Hepatocyte (in vitro differentiated cells): ENCODE data around the gene ABTB1. TPM values are rescaled to one million over a fixed set of nuclear protein-coding genes. Genes with fewer than 3 reads are reported as not detected.
A peak's percentile ranks its signal among the peaks of the same experiment; 100 is the strongest.

Experiments
- DNase-seq: peaks from one replicate; pipeline ENCODE4 v3.0.0-alpha.2; 2016; ENCODE audit warnings: low spot score
- H2AFZ ChIP-seq: fragments of 200-600 bp; sonication (generic); 2 replicates; pipeline ENCODE4 v1.6.0; 2016; ENCODE audit warnings: antibody characterized with exemption, mild to moderate bottlenecking
- H3K27ac ChIP-seq: fragments of 200-600 bp; sonication (generic); 2 replicates; pipeline ENCODE4 v1.5.1; 2016; ENCODE audit warnings: mild to moderate bottlenecking
- H3K27me3 ChIP-seq: fragments of 200-600 bp; sonication (generic); 2 replicates; pipeline ENCODE4 v1.6.1; 2016
- H3K36me3 ChIP-seq: fragments of 200-600 bp; sonication (generic); replicated peaks from 2 replicates; pipeline ENCODE4 v1.5.1; 2016; ENCODE audit warnings: low read depth; ENCODE audit not compliant: insufficient read depth
- H3K4me1 ChIP-seq: fragments of 200-600 bp; sonication (generic); 2 replicates; pipeline ENCODE4 v1.5.1; 2016; ENCODE audit warnings: mild to moderate bottlenecking, moderate library complexity; ENCODE audit not compliant: insufficient read depth
- H3K4me2 ChIP-seq: fragments of 200-600 bp; sonication (generic); 2 replicates; pipeline ENCODE4 v1.6.0; 2016
- H3K4me3 ChIP-seq: fragments of 200-600 bp; sonication (generic); 2 replicates; pipeline ENCODE4 v1.5.1; 2016; ENCODE audit warnings: mild to moderate bottlenecking
- H3K79me2 ChIP-seq: fragments of 200-600 bp; sonication (generic); 2 replicates; pipeline ENCODE4 v1.6.0; 2017; ENCODE audit warnings: mild to moderate bottlenecking
- H3K9me2 ChIP-seq: fragments of 200-600 bp; sonication (generic); replicated peaks from 2 replicates; pipeline ENCODE4 v1.6.0; 2017; ENCODE audit warnings: mild to moderate bottlenecking; ENCODE audit not compliant: insufficient read depth
- H3K9me3 ChIP-seq: fragments of 200-600 bp; sonication (generic); 2 replicates; pipeline ENCODE4 v1.5.1; 2016; ENCODE audit warnings: low read depth, mild to moderate bottlenecking
- H4K20me1 ChIP-seq: fragments of 200-600 bp; sonication (generic); 2 replicates; pipeline ENCODE4 v1.6.0; 2016; ENCODE audit warnings: mild to moderate bottlenecking; ENCODE audit not compliant: insufficient read depth, poor library complexity, severe bottlenecking
- EZH2 ChIP-seq: fragments of 200-600 bp; sonication (generic); IDR thresholded peaks from 2 replicates; pipeline ENCODE4 v1.6.1; 2016; ENCODE audit warnings: antibody characterized with exemption, mild to moderate bottlenecking, borderline replicate concordance
- EZH2phosphoT487 ChIP-seq: fragments of 200-600 bp; sonication (generic); IDR thresholded peaks from one replicate; pipeline ENCODE4 v1.6.1; 2018; ENCODE audit warnings: antibody characterized with exemption, mild to moderate bottlenecking, low read depth, moderate library complexity; ENCODE audit not compliant: unreplicated experiment, severe bottlenecking
- WGBS: methylation state at CpG from one replicate; pipeline ENCODE4 v1.1.6; 2016; ENCODE audit warnings: low lambda C conversion rate; ENCODE audit errors: missing lambda C conversion rate; 5-methylcytosine and 5-hydroxymethylcytosine counted together
- polyA plus RNA-seq: library from polyadenylated mRNA; unstranded; fragments of >200 nt; fragmentation: Nextera tagmentation; extraction: Ambion mirVana; gene quantifications from 2 replicates; pipeline ENCODE4 v1.2.1, GENCODE V29; 2016
- total RNA-seq: library from RNA; depleted of rRNA; stranded (reverse); fragments of >200 nt; gene quantifications from 2 replicates; pipeline ENCODE4 v1.2.3, GENCODE V29; 2014
- TF ChIP-seq, protein P1 (sequence below): fragments of 200-600 bp; sonication (generic); IDR thresholded peaks from 2 replicates; pipeline ENCODE4 v1.5.1; 2016; ENCODE audit warnings: antibody characterized with exemption, mild to moderate bottlenecking; ENCODE audit not compliant: poor library complexity

Gene ABTB1
- total and polyA plus RNA-seq, 2 experiments from 2014 or later, result 4.7 to 13.8 TPM

GRCh38 chr3:127674101-127674721 is 1.5 kb downstream of the ABTB1 start:
- Histone ChIP-seq H3K36me3 (no peaks in the 10 kb centered on the region), H3K4me1 (peaks cover 5% of the 10 kb centered on the region), H3K9me3 (no peaks in the 10 kb centered on the region), H4K20me1 (no peaks in the 10 kb centered on the region), H3K27me3 (no peaks in the 10 kb centered on the region), H2AFZ (no peak overlapping the region), H3K9me2 (no peaks in the 10 kb centered on the region), H3K4me2 (peak overlapping the region; percentile 100), H3K79me2 (no peaks in the 10 kb centered on the region), H3K27ac (no peak overlapping the region), H3K4me3 (no peak overlapping the region)
- DNase-seq, result no peak
- WGBS, result 84% methylated on average over 17 of the region's 17 CpGs
- TF ChIP-seq EZH2 (no peak), EZH2phosphoT487 (no peak)
- TF ChIP-seq, protein P1, sequence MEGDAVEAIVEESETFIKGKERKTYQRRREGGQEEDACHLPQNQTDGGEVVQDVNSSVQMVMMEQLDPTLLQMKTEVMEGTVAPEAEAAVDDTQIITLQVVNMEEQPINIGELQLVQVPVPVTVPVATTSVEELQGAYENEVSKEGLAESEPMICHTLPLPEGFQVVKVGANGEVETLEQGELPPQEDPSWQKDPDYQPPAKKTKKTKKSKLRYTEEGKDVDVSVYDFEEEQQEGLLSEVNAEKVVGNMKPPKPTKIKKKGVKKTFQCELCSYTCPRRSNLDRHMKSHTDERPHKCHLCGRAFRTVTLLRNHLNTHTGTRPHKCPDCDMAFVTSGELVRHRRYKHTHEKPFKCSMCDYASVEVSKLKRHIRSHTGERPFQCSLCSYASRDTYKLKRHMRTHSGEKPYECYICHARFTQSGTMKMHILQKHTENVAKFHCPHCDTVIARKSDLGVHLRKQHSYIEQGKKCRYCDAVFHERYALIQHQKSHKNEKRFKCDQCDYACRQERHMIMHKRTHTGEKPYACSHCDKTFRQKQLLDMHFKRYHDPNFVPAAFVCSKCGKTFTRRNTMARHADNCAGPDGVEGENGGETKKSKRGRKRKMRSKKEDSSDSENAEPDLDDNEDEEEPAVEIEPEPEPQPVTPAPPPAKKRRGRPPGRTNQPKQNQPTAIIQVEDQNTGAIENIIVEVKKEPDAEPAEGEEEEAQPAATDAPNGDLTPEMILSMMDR, result no peak

DNA sequence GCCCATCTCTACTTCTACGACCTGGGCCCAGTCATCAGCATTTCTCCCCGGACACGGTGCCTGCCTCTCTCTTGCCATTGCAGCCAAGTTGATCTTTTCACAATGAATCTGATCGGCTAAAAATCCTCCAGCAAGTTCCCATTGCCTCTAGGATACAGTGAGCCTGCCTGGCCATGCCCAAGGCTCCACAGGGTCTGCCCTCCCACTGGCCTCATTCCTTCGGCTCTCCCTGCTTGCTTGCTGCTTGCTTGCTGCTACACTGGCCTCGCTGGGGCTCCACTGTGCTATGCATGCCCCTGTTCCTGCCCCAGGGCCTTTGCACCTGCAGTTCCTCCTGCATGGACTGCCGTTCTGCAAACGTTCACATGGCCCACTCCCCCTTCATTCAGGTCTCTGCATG is 2.0 kb downstream of the ABTB1 start:
- TF ChIP-seq EZH2, result no peak
- TF ChIP-seq, protein P1, result no peak
- no peak for TF ChIP-seq EZH2phosphoT487
- no peaks in the 10 kb centered on the region for H3K79me2 ChIP-seq
- no peaks in the 10 kb centered on the region for H3K9me2 ChIP-seq
- H3K27me3 ChIP-seq, result no peaks in the 10 kb centered on the region
- H3K4me2 ChIP-seq, result no peak overlapping the region
- peaks cover 5% of the 10 kb centered on the region for H3K4me1 ChIP-seq
- no peak overlapping the region for H3K4me3 ChIP-seq
- no peak overlapping the region for H3K27ac ChIP-seq
- WGBS, result 93% methylated on average over 8 of the region's 8 CpGs
- DNase-seq, result no peak
- H2AFZ ChIP-seq, result no peak overlapping the region
- H4K20me1 ChIP-seq, result no peaks in the 10 kb centered on the region
- no peaks in the 10 kb centered on the region for H3K9me3 ChIP-seq
- no peaks in the 10 kb centered on the region for H3K36me3 ChIP-seq

DNA sequence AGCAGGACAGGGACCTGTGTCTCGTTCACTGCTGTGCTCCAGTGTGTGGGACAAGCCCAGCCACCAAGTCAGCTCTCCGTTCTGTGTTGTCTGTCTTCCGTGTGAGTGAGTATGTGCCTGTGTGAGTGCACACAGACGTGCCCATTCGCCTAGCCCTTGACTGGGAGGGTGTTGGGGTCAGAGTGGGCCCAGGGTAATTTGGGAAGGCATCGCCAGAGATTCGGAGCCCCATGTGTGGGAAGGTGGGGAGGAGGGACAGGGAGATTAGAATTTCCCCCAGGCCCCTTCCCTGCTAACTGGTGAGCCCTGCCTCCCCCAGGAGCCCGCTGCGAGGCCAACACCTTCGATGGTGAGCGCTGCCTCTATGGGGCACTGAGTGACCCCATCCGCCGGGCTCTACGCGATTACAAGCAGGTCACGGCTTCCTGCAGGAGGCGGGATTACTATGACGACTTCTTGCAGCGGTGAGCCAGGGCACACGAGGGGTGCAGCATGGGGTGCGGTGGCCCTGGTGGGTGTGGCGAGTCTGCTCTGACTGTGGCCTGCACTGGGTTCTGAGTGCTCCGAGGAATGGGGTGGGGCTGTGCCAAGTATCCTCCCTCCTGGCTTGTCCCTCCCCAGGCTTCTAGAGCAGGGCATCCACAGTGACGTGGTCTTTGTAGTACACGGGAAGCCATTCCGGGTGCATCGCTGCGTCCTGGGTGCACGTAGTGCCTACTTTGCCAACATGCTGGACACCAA is 3.1 kb downstream of the ABTB1 start:
- no peak overlapping the region for H2AFZ ChIP-seq
- H3K4me2 ChIP-seq, result no peak overlapping the region
- DNase-seq, result no peak
- H3K4me3 ChIP-seq, result no peak overlapping the region
- H3K27ac ChIP-seq, result no peak overlapping the region
- no peaks in the 10 kb centered on the region for H3K27me3 ChIP-seq
- WGBS, result 93% methylated on average over 29 of the region's 29 CpGs
- peaks cover 5% of the 10 kb centered on the region for H3K4me1 ChIP-seq
- no peaks in the 10 kb centered on the region for H3K36me3 ChIP-seq
- no peaks in the 10 kb centered on the region for H3K9me3 ChIP-seq
- H3K9me2 ChIP-seq, result no peaks in the 10 kb centered on the region
- H3K79me2 ChIP-seq, result no peaks in the 10 kb centered on the region
- no peaks in the 10 kb centered on the region for H4K20me1 ChIP-seq
- TF ChIP-seq EZH2 (no peak), EZH2phosphoT487 (no peak)
- TF ChIP-seq, protein P1, result no peak
